Right ventricle myocardium superior (tissue), 1 donor: ENCODE results near the gene EPC2. TPM values are rescaled to one million over a fixed set of nuclear protein-coding genes. Genes with fewer than 3 reads are reported as not detected.
"Not testable (repeated sequence)": the region's sequence is repeated elsewhere in the genome, so short reads cannot be mapped to it uniquely, and the experiment has no call there.

ENCODE experiments used
- ATAC-seq: fragments of 200-7000 bp; cut with Tn5 transposase; one replicate; pipeline ENCODE4 v1.9.1; 2020; ENCODE audit warnings: mild to moderate bottlenecking; ENCODE audit not compliant: poor library complexity
- DNase-seq: peaks from one replicate; pipeline ENCODE4 v3.0.0-alpha.2; 2020
- intact Hi-C: fragments of 100-400 bp; cut with DNase I; formaldehyde crosslinking; loops from one replicate; pipeline ENCODE4 v1.11.2; 2022
- total RNA-seq: library from RNA; stranded (reverse); fragmentation: NEBNext Ultra II Directional; extraction: Animal tissue kit (Norgen Biotek cat#: 25700); gene quantifications from one replicate; pipeline ENCODE4 v1.2.1, GENCODE V29; 2021
- donor health status: DM: no; HTN: yes; CAD: no; lungs with severe emphysema.

The EPC2 gene
- total RNA-seq, 1 donor from 2014 or later: 18.5 TPM

DNA sequence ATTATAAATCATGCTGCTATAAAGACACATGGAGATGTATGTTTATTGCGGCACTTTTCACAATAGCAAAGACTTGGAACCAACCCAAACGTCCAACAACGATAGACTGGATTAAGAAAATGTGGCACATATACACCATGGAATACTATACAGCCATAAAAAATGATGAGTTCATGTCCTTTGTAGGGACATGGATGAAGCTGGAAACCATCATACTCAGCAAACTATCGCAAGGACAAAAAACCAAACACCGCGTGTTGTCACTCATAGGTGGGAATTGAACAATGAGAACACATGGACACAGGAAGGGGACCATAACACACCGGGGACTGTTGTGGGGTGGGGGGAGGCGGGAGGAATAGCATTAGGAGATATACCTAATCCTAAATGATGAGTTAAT is 17.8 kb downstream of the EPC2 start:
- DNase-seq, ATAC-seq: not testable (repeated sequence)
- intact Hi-C loops: loop anchor here (10.0 kb wide), 1 partner anchor 52 kb away; no protein-coding TSS in a partner anchor

DNA sequence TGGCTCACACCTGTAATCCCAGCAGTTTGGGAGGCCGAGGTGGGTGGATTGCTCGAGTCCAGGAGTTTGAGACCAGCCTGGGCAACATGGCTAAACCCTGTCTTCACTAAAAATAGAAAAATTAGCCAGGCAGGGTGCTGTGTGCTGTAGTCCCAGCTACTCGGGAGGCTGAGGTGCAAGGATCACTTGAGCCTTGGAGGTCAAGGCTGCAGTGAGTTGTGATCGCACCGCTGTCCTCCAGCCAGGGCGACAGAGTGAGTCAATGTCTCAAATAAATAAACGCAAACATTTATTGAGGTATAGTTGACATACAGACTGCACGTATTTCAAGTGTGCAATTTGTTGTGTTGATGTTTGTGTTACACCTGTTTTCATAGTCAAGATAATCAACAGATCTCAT is 19.7 kb downstream of the EPC2 start:
- no peak for DNase-seq
- intact Hi-C loops: loop anchor here (10.0 kb wide), 1 partner anchor 51 kb away; no protein-coding TSS in a partner anchor
- ATAC-seq: no peak

DNA sequence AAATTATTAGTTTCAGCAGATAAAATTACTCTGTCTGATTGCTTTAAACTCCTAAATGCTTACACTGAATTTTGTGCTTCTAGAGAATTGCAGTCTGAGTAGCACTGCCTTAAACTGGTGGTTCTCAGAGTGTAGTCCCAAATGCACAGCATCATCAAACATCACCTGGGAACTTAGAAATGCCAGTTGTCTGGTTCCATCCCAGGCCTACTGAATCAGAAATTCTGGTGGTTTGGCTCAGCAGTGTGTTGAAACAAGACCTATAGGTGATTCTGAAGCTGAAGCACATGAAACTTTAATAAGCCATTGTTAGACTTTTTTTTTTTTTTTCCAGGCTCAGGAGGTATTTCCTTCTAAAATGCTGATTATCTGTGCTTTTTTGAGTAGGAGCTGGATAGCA is 22.0 kb downstream of the EPC2 start:
- DNase-seq: no peak
- intact Hi-C loops: loop anchor here (10.0 kb wide), 1 partner anchor 48 kb away; no protein-coding TSS in a partner anchor
- ATAC-seq: peak; percentile 10

DNA sequence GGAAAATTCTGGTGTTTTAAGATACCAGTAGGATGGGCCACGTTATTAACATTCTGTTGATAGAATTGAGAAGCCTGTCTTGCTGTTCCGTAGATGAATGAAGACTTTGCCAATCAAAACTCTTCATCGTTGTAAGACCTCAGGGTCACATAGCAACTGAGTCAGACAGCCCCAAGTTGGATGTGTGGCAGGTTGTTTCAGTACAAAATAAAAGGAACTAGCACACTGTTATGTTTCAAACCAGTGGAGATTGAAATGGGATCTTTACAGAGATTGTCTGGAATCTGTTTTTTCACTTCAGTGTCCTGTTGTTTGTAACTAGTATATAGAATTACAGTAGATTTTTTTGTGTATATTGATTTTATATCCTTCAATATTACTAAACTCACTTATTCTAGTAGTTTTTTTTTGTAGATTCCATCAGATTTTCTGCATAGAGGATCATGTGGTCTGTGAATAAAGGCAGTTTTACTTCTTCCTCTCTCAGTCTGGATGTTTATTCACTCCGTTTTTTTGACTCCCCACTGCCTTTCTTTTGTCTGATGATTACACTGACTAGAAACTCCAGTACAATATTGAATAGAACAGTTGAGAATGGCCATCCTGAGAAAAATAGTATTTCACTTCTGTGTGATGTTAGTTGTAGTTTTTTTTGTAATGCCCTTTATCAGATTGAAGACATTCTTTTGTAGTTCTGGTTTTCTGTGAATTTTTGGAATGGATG is 22.7 kb downstream of the EPC2 start:
- intact Hi-C loops: loop anchor here (10.0 kb wide), 1 partner anchor 48 kb away; no protein-coding TSS in a partner anchor
- ATAC-seq (no peak), DNase-seq (no peak)

DNA sequence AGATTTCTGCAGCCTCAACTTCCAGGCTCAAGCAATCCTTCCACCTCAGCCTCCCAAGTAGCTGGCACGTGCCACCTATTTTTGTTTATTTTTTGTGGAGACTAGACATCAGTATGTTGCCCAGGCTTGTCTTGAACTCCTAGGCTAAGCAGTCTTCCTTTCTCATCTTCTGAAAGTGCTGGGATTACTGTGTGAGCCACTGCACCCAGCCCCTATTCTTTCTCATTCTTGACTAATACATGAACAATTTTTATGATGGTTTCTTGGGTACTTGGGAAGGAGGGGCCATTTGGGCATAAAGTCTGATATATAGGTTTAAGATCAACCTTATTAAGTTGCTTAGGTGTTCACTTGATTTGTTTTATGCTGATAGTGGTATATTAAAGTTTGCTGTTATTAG is 26.2 kb downstream of the EPC2 start:
- intact Hi-C loops: no loop called here
- DNase-seq: no peak
- ATAC-seq: no peak

DNA sequence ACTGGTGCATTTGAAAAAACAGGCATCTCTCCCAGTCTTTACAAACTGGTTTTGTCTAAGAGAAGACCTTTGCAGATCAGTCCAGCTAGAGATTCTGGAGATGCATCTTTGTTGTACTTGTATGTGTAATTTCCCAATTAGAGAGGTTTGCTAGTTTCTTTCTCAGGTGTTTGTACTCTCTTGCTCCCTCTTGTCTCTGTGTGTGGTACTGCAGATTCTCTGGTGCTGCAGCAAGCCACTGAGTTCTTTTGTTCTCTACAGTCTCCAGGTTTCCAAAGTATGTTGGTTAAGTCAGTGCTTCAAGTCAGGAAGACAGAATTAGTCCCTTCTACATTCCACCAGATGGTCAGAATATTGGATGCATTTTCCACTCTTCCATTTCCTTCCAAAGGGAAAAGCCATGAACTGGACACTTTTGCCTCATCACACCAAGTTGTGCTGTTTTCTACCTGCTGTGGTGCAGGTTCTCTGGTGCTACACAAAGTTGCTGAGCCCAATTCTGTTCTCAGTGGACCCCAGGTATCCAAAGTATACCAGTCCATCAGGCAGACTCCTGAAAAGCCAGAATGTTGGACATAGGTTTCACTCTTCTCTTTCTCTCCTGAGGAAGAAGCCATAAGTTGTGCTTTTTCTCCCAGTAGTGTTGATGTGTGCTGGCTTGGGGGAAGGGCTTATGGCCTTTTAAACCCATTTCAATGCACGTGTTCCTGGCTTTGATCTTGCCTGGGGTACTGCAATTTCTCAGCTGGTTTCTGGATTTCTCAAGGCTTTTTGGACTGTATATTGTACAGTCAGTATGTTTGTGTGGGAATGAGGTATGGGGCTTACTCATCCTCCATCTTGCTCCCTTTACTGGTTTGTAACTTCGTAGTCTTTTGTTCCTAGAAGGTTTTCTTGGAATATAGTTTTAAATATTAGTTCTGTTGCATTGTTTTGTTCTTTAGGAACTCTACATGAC is 29.8 kb downstream of the EPC2 start:
- intact Hi-C loops: no loop called here
- no peak for ATAC-seq

DNA sequence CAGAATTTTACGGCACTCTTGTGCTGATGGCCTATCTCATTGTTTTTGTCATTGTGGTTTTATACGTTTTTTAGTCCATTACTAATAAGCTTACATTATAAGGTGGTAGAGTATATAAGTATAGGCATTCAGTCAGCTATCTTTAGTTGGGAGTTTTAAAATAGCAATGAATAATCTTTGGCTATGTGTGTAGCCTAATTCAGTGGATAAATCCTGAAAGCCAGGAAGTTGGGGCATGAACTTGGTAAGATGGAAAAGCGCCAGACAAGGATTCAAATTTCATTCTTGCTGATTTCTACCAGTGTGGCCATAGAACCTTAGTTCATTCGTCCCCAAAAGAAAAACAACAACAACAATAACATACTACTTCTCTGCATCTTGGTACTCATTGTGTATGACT is 31.2 kb downstream of the EPC2 start:
- intact Hi-C loops: no loop called here
- ATAC-seq (peak; percentile 54), DNase-seq (no peak)

More for the DNA sequence above, 29.8 kb downstream of the EPC2 start:
- no peak for DNase-seq

DNA sequence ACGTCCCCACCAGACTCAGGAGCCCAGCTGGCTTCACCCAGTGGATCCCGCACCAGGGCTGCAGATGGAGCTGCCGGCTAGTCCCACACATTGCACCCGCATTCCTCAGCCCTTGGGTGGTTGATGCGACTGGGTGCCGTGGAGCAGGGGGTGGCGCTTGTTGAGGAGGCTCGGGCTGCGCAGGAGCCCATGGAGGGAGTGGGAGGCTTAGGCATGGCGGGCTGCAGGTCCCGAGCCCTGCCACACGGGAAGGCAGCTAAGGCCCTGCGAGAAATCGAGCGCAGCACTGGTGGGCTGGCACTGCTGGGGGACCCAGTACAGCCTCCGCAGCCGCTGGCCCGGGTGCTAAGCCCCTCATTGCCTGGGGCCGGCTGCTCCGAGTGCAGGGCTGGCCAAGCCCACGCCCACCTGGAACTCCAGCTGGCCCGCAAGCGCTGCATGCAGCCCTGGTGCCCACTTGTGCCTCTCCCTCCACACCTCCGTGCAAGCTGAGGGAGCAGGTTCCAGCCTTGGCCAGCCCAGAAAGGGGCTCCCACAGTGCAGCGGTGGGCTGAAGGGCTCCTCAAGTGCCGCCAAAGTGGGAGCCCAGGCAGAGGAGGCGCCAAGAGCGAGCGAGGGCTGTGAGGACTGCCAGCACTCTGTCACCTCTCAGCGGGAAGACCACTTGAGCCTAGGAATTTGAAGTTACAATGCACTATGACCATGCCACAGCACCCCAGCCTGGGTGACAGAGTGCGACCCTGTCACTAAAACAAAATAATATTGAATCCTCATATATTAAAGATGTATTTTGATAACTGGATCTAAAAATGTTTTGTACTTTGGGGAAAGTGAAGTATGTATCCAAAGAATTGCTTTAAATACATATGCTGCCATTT is 34.0 kb downstream of the EPC2 start:
- DNase-seq, intact Hi-C loops: not testable (repeated sequence)
- ATAC-seq: peak; percentile 46

DNA sequence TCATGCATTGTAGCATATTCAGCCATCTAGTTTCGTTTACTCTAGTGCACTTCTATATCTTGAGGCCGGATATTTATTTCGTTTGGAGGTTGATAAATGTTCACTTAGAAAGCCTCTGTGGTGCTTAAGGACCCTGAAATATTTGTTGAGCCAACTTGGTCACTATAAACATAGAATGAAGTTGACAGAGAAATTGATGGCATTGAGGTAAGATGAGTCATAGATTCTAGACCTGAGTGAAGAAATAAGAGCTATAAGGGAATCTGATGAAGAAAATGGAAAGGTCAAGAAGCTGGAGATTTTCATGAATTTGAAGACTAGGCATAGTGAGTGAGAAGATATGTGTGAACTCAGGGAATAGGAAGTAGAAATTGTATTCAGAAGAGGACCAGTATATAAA is 35.9 kb downstream of the EPC2 start:
- no peak for DNase-seq
- no peak for ATAC-seq
- intact Hi-C loops: no loop called here

DNA sequence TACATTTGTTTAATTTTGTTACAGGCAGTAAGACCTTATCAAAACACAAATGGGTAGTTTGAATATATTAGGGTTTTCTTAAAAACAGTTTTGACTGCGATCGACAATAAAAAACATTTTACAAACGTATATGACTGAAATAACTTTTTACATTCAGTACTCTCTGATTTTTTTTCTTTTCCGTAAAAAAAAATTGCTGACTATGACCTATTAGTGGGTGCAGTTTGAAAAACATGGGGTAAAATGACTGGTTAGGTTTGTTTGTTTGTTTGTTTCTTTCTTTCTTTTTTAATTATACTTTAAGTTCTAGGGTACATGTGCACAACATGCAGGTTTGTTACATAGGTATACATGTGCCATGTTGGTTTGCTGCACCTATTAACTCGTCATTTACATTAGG is 36.9 kb downstream of the EPC2 start:
- ATAC-seq: no peak
- intact Hi-C loops: no loop called here
- DNase-seq: no peak

DNA sequence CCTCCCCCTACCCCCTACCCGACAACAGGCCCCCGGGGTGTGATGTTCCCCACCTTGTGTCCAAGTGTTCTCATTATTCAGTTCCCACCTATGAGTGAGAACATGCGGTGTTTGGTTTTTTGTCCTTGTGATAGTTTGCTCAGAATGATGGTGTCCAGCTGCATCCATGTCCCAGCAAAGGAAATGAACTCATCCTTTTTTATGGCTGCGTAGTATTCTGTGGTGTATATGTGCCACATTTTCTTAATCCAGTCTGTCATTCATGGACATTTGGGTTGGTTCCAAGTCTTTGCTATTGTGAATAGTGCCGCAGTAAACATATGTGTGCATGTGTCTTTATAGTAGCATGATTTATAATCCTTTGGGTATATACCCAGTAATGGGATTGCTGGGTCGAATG is 37.3 kb downstream of the EPC2 start:
- ATAC-seq, DNase-seq, intact Hi-C loops: not testable (repeated sequence)

DNA sequence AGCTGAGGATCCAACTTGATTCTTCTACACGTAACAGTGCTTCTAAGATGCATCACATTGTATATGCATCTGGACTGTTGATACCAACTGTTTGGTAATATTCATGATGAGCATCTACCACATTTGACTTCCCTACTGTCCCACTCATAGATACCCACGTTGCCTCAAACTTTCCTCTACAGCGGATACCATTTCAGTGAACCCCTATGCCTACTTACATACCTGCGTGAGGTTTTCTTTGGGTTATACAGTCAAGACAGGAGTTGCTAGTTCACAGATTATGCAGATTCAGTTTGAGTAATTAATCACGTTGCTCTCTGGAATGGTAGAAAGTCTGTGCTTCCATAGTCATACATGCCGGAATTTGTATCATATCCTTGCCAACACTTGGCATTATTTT is 40.0 kb downstream of the EPC2 start:
- DNase-seq (no peak), ATAC-seq (no peak)
- intact Hi-C loops: no loop called here

DNA sequence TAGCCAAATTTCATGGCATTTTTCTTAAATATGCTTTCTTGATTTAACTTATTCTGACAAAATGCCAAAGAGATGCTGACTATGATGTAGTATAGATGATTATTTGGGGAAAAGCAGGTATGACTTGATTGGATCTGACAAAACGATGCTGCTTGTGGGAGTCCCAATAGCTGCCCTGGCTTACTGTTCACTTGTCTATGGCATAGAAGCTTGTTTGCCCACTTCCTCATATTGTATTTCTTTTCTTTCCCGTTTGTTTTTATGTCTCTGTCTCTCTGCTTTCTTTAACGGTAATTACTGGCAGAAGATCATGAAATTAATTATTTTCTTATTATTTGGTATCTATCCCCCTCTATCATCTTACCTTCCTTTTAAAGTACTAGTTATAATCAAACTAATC is 43.0 kb downstream of the EPC2 start:
- DNase-seq (no peak), ATAC-seq (no peak)
- intact Hi-C loops: no loop called here

DNA sequence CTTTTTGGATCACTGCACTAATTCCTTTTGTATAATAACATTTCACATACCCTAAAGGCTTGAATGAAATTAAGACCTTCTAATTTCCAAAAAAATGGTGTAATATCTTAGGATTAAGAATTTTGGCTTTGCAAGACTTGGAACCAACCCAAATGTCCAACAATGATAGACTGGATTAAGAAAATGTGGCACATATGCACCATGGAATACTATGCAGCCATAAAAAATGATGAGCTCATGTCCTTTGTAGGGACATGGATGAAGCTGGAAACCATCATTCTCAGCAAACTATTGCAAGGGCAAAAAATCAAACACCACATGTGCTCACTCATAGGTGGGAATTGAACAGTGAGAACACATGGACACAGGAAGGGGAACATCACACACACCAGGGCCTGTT is 43.5 kb downstream of the EPC2 start:
- DNase-seq, intact Hi-C loops, ATAC-seq: not testable (repeated sequence)

DNA sequence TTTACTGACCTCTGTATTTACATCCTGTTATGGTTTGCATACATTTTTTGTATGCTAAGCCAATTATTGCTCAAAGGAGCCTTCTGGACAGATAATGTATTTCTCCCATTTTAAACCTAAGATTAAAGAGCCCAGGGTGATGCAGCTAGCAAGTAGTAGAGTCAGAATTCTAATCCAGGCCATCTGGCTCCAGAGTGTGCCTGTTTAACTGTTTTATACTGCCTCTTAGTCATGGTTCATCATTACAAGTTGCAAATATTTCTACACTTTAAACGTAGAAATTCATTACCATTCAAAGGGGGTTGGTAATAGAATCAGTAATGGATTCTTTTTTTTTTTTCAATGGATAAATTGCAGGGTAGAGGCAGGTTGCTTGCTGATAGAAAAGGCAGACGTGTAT is 52.4 kb downstream of the EPC2 start:
- ATAC-seq: no peak
- DNase-seq: no peak
- intact Hi-C loops: no loop called here

DNA sequence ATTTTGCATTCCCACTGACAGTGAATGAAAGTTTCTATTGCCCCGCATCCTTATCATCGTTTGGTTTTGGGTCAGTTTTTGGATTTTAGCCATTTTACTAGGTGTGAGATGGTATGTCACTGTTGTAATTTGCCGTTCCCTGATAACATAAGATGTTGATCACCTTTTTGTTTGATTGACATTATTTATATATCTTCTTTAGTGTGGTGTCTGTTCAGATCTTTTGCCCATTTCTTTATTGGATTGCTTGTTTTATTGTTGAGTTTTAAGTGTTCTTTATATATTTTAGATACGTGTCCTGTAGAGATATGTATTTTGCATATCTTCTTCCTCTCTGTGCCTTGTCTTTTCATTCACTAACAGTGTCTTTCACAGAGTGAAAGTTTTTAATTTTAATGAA is 55.3 kb downstream of the EPC2 start:
- no peak for DNase-seq
- intact Hi-C loops: no loop called here
- ATAC-seq: no peak

DNA sequence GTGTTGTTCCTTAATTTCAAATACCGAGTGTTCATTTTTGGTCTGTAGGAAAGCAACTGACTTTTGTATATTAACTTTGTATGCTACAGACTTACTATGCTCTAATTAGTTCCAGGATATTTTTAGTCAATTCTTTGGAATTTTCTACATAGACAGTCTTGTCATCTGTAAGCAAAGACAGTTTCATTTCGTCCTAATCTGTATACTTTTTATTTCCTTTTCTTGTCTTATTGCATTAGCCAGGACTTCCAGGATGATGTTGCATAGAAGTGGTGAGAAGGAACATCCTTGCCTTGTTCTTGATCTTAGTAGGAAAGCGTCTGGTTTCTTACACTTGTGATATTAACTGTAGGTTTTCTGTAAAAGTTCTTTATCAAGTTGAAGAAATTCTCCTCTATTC is 56.5 kb downstream of the EPC2 start:
- intact Hi-C loops: no loop called here
- DNase-seq (no peak), ATAC-seq (no peak)

DNA sequence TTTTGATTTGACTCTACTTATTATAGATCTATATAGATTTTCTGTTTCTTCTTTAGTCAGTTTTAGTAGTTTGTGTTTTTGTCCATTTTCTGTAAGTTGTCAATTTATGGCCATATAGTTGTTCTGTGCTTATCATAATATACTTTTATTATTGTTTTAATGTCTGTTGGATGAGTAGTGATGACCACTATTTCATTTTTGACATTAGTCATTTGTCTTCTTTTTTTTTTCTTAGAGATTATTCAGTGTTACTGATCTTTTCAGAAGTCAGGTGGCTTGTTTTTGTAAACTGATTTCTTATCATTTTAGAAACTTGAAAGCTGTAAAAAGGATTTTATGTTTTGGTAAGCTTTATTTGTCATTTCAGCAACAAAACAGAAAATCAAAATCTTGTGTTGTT is 57.3 kb downstream of the EPC2 start:
- intact Hi-C loops: no loop called here
- ATAC-seq (no peak), DNase-seq (no peak)

DNA sequence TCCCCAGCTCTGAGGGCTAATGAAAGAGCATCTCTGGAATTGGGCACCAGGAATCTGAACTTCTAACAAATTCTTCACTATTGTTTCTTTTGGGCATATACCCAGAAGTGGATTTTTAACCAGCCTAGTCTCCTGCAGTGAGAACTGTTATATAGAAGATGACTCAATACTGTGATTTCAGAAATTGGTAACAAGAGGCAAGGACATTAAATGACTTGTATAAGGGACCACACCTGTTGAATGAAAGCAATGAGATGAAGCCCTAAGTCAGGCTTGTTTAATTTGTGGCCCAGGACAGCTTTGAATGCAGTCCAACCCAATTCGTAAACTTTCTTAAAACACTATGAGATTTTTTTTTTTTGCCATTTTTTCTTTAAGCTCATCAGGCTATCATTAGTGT is 57.9 kb downstream of the EPC2 start:
- intact Hi-C loops: no loop called here
- ATAC-seq: no peak

More for the DNA sequence above, 57.9 kb downstream of the EPC2 start:
- no peak for DNase-seq
